Stimulated activated naive CD4-positive, alpha-beta T cell treated with Interleukin-2 at 50 U/mL for 16 hours (primary cell): Measurements from ENCODE around the gene CRTAC1.

ENCODE experiments used
- DNase-seq: peaks from one replicate; lab custom pipeline; 2025; lab: John Stamatoyannopoulos, UW

Gene CRTAC1

GRCh38 chr10:97923476-97923875, 106.9 kb downstream of the CRTAC1 start:
- no peak for DNase-seq

DNA sequence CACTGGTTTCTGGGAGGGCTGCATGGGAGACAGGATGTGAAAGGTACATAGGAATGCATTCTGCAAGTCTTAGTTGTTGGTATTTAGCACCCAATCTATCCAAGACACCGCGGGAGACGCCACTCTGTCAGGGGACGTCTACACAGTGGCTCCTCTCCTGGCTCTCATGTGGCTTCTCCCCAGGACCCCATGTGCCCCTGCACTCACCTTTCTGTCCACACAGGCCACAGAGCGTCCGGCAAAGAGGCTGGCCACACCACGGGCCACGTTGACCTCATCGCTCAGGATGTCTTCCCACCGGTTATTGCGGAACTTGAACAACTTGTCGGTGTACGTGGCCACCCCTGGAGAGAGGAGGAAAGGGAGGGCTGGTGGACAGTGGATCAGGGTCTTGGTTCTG, 107.4 kb downstream of the CRTAC1 start:
- no peak for DNase-seq

DNA sequence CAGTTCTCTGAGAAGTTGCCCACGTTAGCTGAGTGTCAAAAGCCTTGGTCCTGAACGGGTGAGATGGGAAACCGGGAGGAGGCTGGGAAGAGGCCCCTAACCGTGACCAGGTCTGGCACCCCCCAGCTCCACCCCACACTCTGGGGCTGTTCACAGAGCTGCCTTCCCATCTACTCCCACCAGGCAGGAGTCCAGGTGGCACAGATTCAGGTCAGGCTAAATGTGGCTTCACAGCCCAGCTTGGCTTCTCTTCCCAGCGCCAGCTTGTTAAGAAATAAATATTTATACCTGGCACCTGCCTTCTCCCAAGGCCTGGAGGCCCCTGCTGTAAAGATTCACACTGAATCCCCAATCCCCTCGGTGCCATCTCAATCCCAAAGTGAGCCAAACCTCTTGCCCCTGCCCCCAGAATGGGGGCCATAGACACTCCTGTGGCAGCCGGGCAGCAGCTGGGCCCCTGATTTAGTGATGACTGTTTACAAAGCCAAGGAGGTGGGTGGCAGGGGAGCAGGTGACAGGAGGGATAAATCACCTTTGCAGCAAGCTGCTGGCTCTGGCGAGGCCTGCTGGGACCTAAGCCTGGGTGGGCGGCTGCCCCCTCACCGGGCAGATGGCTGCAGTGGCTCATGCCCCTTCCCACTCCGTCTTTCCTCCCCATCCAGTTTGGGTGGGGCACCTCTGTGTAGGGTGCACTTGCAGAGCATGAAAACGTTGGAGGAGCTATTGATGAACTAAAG, 108.2 kb downstream of the CRTAC1 start:
- no peak for DNase-seq

GRCh38 chr10:97921581-97922021, 108.8 kb downstream of the CRTAC1 start:
- no peak for DNase-seq

- DNase-seq: no peak
Observed at GRCh38 chr10:97920865-97921264, 109.6 kb downstream of the CRTAC1 start.

DNA sequence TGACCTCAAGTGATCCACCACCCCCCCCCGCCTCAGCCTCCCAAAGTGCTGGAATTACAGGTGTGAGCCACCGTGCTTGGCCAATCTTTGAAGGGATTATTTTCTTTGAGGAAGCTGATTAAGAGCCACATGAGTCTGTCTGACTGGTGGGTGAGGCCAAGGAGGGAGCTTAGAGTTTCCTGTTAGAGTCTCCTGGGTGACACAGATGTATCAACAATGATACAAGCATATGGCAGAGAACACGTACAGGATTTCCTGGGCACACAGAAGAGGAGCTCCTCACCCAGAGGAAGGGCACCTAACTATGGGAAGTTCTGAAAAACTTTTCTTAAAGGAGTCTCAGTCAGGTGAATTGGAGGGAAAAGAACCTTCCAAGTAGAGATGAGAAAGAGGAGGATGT, 111.4 kb downstream of the CRTAC1 start:
- DNase-seq: no peak

DNA sequence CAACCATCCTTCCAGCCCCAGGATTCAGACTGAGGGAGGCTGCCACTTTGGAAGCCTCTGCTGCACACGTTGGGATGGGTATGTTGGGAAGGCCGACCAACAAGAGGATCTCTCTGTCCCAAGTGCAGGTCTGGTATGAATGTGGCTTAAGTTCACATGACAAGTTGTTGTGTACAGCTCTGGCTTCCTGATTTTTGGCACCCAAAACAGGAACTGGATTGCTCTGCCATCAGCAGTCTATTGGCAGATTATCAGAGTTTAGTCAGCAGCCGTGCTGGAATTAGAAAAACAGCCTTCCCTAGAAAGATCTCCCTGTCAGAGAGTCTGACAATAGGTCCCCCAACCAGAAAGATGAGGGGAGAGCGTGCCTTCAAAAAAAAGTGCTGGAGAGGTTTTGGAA, 113.8 kb downstream of the CRTAC1 start:
- DNase-seq: no peak

DNA sequence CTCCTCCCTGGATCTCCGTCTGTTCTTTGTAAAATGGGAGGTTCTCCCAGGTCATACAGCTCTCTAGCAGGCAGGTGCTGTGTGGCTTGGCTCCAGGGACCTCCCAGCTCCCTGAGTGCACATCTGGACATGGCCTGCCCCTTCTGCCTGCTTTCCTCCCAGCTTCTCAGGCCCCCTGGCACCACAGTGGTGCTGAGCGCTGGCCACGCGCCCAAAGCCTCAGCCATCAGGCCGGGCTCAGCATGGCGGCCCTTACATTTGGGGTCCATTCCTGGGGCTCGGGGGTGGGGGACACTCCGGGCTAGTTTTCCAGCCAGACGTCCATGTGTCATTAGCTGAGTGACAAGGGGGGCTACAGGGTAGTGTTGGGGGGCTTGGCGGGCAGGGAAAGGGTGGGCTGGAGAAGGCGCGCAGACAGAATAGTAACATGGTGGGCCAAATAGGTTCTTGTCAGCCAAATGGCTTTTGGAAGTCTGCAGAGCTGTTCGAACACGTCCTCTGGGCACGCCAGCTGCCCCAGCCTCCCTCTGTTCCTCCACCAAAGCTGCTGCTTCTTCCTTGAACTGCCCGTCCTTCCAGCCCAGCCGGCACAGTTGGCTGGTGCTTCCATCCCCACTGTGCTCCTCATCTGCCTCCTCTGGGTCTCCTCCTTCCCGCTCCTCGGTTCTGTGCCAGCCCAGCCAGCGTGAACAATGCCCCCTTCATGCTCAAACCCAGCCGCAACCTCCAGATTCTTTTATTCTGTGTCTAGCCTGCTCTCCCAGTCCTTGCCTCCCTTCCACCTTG, 114.9 kb downstream of the CRTAC1 start:
- no peak for DNase-seq

DNA sequence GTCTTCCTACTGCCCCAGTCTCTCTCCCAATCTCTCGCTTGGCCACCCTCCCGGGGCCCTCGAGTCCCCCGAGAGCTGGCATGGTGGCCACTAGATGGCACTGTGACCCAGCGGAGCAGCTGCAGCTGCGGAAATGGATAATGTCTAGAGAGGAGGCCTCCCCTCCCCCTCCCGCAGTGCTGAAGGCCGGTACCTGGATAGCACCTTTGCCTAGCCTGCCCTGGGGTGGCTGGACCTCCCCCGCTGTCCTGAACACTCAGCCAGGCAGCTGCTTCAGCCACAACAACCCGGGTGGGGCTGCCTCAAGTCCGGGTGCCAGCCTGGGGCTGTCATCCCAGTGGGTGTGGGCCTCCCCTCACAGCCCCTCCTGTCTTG, 115.6 kb downstream of the CRTAC1 start:
- peak; percentile 65 for DNase-seq

DNA sequence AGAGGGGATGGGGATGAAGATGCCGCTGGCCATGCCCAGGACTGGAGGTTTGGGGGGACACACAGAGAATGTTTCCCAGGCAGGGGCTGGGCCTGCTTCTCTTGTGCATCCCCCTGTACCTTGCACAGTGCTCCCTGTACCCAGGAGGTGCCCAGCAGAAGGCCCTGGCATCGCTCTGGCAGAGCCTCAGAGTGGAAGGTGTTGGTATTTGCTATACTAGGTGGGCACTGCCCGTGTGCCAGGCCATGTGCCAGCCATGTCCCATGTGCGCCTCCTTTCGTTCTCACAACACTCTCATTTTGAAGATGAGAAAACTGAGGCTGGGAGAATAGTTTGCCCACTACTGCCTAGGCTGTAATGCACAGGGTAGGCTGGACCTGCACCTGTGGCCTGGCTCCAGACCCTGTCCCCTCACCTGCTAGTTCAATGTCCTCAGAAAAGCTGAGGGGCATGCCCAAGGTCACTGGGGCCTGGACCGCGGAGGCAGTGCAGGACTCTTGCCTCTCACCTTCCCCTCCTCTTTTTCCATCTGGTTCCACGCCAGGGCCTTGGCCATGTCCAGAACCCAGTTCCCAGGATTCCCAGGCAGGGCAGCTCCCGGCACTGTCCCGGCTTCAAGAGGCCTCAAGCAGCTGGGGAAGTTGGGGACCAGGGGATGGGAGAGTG, 116.1 kb downstream of the CRTAC1 start:
- DNase-seq: no peak

DNA sequence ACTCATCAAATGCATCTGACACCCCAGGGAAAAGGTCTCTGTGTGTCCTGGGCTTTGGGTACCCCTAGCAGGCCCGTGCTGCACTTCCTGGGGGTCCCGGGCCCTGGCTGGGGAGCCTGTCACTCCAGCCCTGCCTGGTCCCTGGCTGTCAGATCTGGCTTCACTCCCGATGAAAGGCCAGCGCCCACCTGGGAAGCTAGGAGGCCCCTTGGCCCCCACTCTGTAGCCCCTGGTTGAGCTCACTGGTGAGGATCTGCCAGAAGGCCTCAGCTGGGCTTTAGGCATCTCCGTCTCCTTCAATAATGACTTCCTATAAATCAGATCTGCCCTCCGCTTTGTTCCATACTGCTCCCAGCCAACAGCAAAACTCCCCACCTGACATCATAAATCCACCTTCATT, 116.8 kb downstream of the CRTAC1 start:
- no peak for DNase-seq

GRCh38 chr10:97913193-97913592, 117.2 kb downstream of the CRTAC1 start:
- no peak for DNase-seq

DNA sequence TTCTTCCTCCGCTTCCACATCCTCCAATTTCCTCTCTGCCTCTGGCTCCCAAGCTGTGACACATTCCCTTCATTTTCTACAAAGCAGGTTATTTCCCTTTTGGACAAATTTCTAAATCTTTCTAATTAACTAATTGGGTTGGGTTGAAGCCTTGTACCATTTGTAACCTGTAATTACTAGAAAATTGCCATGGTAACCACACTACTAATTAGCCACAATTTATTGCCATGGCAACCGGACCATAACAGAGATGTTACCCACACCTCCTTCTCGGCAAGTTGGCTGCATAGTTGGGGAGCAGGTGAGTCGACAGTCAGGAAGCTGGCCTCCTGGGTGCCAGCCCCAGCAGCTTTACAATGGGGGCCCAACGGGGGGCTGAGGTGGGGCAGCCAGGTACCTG, 119.2 kb downstream of the CRTAC1 start:
- no peak for DNase-seq

- DNase-seq: no peak
Observed at GRCh38 chr10:97910661-97911060, 119.8 kb downstream of the CRTAC1 start.

- DNase-seq: no peak
Observed at GRCh38 chr10:97907830-97908229, 122.6 kb downstream of the CRTAC1 start.

- no peak for DNase-seq
Observed at GRCh38 chr10:97907211-97907610, 123.2 kb downstream of the CRTAC1 start.

GRCh38 chr10:97905276-97905675, 125.1 kb downstream of the CRTAC1 start:
- DNase-seq: no peak

DNA sequence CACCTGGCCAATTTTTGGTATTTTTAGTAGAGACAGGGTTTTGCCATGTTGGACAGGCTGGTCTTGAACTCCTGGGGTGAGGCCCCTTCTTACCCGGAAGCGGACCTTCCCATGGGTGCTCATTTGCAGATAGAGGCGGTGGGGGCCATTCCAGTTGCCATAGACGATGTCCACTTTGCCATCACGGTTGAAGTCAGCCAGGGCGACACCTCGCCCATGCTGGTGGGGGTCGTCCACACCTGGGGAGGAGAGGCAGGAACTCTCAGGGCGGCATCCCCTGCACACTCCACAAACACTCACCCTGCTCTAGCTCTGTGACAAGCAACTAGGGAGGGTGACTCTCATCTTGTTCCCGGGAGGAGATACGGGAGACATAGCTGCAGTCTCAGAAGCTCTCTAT, 125.8 kb downstream of the CRTAC1 start:
- no peak for DNase-seq

- DNase-seq: no peak
Observed at GRCh38 chr10:97904018-97904381, 126.4 kb downstream of the CRTAC1 start.

DNA sequence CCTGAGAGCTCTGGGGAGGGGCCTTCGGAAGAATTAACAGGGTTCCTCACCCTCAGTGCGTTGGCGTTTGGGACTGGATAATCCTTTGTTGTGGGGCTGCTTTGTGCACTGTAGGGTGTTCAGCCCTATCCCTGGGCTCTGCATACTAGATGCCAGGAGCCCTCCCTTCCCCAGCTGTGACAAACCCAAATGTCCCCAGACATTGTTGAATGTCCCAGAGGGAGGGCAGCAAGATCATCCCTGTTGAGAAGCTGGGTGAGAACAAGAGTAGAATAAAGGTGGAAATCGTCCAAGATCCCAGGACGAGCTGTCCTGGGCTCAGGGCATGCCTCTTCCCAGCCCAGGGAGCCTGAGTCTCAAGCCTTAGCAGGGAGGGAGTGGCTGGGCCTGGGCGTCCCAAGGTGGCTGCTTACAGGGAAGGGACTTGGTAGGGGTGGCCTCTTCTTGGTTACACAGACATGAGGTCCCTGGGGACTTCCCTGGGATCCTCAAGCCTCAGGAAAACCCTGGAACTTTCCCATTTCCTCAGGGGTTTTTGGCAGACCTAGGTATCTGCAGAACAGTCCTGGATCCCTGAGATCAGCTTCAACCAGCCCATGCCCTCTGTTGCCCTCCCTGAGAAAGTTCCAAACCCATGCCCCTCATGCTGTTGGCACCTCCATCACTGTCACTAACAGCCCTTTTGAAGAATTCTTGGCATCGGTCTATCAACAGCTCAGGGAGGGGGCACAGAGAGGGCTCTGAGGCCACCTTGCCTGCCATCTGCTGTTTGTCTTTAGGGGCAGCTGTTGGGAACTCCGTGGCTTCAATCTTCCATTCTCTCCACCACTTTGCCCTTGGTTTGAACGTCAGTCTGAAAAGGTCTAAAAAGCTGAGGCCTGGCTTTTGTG, 127.0 kb downstream of the CRTAC1 start:
- DNase-seq: no peak

GRCh38 chr10:97901381-97901780, 129.0 kb downstream of the CRTAC1 start:
- DNase-seq: no peak

- no peak for DNase-seq
Observed at GRCh38 chr10:97898429-97898828, 132.0 kb downstream of the CRTAC1 start.
